GM21529 (cell line): ENCODE results near the gene ALG12.

ENCODE experiments used
- ATAC-seq: cut with Tn5 transposase; IDR thresholded peaks from one replicate; pipeline ENCODE4 v1.9.1; 2021; ENCODE audit not compliant: unreplicated experiment

The ALG12 gene

GRCh38 chr22:49894322-49895054 is 23.8 kb downstream of the ALG12 start:
- ATAC-seq: no peak

DNA sequence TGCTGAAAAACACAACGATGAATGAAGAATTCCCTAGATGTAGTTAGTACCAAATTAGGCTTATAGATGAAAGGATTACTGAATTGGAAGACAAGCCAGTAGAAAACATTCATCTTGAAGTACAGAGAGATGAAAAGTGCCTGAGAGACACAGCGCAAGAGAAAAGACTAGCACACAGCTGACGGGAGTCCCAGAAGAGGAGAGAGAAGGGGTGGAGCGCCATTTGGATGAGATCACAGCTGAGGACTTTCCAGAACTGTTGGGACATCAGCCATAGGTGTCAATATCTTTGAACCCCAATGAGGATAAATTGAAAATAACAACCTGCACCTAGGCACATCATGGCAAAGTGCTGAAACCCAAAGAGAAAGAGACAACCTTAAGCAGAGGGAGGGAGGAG is 25.2 kb downstream of the ALG12 start:
- no peak for ATAC-seq

- no peak for ATAC-seq
Measured at GRCh38 chr22:49892226-49892899, 25.9 kb downstream of the ALG12 start.

DNA sequence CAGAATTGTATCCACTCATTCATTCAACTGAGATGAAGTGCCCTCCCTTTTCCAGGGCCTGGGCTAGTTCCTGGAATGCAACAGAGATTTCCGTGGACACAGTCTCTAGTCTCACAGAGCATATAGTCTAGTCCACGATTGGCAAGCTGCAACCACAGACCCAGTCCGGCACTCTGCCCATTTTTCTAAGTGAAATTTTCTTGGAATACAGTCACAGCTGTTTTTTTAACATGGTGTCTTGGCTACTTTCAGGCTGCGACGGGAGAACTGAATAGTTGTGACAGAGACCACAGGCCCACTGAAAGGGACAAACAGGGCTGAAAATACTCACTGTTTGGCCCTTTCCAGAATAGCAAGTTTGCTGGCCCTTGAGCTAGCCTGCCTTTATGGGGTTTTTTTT is 29.2 kb downstream of the ALG12 start:
- ATAC-seq: no peak

GRCh38 chr22:49887702-49888101 is 30.5 kb downstream of the ALG12 start:
- no peak for ATAC-seq

DNA sequence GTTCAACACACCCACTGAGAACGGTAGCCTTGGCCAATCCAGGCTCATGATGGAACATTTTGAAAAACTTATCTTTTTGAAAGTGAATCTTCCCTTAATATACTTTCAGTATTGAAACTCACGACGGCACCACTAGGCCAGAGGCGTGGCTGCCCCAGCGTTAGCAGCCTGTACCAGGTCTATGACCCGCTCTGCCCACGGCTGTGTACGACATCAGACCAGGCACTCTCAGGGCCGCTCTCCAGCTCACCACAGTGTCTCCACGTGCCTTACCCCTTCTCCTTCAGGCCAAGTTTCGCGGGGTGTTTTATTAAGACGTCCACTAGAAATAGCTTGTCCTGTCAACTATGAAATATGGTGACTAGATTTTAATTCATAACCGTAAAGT is 31.2 kb downstream of the ALG12 start:
- ATAC-seq: no peak

DNA sequence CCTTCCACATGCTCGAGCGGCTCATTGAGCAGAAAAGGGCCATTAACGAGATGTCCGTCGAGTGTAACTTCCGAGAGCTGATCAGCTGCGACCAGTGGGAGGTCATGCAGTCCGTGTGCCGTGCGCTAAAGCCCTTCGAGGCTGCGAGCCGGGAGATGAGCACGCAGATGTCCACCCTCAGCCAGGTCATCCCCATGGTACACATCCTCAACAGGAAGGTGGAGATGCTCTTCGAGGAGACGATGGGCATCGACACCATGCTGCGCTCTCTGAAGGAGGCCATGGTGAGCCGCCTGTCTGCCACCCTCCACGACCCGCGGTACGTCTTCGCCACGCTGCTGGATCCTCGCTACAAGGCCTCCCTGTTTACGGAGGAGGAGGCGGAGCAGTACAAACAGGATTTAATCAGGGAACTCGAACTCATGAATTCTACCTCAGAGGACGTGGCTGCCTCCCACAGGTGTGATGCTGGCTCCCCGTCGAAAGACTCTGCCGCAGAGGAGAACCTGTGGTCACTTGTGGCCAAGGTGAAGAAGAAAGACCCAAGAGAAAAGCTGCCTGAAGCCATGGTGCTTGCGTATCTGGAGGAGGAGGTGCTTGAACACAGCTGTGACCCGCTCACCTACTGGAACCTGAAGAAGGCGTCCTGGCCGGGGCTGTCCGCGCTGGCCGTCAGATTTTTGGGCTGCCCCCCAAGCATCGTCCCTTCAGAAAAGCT is 31.7 kb downstream of the ALG12 start:
- no peak for ATAC-seq

DNA sequence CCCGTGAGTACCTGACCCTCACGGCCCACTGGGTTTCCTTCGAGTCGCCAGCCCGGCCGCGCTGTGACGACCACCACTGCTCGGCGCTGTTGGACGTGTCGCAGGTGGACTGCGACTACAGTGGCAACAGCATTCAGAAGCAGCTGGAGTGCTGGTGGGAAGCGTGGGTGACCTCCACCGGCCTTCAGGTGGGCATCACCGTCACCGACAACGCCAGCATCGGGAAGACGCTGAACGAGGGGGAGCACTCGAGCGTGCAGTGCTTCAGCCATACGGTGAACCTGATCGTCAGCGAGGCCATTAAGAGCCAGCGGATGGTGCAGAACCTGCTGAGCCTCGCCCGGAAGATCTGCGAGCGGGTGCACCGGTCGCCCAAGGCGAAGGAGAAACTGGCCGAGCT is 32.4 kb downstream of the ALG12 start:
- no peak for ATAC-seq

- ATAC-seq: no peak
Measured at GRCh38 chr22:49885281-49885680, 33.0 kb downstream of the ALG12 start.

DNA sequence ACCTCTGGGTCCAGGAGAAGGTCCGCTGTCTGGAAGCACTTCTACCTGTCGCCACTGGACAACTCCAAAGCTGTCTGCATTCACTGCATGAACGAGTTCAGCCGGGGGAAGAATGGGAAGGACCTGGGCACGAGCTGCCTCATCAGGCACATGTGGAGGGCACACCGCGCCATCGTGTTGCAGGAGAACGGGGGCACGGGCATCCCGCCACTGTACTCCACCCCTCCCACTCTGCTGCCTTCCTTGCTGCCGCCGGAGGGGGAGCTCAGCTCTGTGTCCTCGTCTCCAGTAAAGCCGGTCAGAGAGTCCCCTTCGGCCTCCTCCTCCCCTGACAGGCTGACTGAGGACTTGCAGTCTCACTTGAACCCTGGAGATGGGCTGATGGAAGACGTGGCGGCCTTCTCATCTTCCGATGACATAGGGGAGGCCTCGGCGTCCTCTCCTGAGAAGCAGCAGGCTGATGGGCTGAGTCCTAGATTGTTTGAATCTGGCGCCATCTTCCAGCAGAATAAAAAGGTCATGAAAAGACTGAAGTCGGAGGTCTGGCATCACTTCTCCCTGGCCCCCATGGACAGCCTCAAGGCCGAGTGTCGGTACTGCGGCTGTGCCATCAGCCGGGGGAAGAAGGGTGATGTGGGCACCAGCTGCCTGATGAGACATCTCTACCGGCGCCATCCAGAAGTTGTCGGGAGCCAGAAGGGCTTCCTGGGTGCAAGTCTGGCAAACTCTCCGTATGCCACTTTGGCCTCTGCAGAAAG is 33.6 kb downstream of the ALG12 start:
- ATAC-seq: no peak

- ATAC-seq: no peak
Measured at GRCh38 chr22:49884075-49884474, 34.2 kb downstream of the ALG12 start.

GRCh38 chr22:49883294-49883640 is 35.0 kb downstream of the ALG12 start:
- ATAC-seq: no peak

DNA sequence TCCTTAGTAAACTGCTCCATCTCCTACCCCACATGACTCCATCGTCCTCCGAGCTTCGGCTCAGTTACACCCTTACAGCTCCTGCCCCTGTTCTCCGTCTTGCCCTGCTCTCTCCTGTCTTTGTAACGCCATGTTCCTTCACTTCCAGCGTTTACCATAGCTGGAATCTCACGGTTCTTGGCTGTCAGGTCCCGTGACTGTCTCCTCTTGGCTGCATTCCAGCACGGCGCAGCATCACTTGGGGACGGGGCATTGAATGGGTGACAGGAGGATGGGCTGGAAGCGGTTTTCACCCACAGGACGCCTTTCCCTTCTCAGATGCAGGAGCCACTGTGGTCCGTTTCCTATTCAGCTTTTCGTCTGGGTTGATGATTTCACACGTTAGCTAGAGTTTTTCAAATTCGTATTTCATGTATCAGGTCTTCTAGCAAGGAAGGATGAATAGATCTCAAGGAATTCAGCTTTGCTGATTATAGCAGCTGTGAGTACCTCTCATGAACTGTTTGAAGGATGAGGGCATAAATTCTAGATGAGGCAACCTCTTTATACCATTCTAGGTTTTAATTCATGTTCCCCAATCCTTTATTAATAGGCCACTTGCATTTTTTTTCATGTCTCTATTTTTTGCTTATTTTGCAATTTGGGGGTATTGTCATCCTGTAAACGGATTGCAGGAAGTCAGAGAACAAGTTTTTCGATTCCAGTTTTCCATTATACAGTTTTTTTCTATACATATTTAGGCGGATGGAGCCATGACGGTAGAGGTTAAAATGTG is 35.5 kb downstream of the ALG12 start:
- ATAC-seq: no peak

- ATAC-seq: no peak
Measured at GRCh38 chr22:49881856-49882255, 36.4 kb downstream of the ALG12 start.

- no peak for ATAC-seq
Measured at GRCh38 chr22:49880281-49880680, 38.0 kb downstream of the ALG12 start.

DNA sequence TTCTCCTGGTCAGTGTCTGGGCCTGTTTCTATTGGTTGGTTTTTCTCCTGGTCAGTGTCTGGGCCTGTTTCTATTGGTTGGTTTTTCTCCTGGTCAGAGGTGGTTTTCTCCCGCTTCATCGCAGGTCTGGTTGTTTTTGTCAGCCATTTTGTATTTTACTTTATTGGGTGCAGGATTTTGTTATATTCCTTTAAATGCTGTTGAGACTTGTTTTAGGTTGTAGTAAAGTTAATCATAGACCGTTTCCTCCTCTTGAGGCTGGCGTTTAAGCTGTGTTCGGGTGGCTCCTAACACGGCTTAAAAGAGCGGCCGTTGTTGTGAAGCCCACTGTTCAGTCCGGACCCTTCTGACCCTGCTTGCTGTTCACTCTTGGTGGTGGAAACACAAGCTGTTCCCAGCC is 38.4 kb downstream of the ALG12 start:
- ATAC-seq: no peak

DNA sequence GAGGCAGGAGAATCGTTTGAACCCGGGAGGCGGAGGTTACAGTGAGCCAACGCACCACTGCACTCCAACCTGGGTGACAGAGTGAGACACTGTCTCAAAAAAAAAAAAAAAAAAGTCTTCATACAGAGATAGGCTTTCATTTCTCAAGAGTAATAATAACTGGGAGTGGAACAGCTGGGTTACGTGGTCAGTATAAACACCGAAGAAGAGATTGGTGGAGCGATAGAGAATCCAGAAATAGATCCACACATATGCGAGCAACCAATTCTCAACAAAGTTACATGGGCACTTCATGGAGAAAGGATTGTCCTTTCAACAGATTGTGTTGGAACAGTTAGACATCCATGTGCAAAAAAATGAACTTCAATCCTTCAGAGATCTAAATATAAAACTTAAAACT is 40.0 kb downstream of the ALG12 start:
- ATAC-seq: no peak

- ATAC-seq: no peak
Measured at GRCh38 chr22:49877642-49878041, 40.6 kb downstream of the ALG12 start.

GRCh38 chr22:49873228-49873940 is 44.9 kb downstream of the ALG12 start:
- no peak for ATAC-seq

DNA sequence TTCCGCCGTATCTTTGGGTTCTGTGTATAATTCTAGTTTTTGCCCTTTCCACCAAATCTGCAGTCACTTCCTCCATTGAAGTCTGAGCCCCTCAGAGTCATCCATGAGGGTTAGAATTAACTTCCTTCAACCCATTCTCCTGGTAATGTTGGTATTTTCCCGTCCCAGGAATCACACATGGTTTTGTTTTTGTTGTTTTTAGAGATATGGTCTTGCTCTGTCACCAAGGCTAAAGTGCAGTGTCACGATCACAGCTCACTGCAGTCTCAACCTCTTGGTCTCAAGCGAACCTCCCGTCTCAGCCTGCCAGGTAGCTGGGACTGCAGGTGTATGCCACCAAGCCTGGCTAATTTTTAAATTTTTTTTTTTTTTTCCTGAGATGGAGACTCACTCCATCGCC is 45.9 kb downstream of the ALG12 start:
- ATAC-seq: no peak
